AG04450 (cell line): ENCODE data around the gene ERRFI1. TPM values are rescaled to one million over a fixed set of nuclear protein-coding genes. Genes with fewer than 3 reads are reported as not detected.
A peak's percentile ranks its signal among the peaks of the same experiment; 100 is the strongest.

Experiments
- CTCF ChIA-PET: fragments of 300-600, 350-600 bp; formaldehyde crosslinking; extraction: SDS; loops from one replicate; lab custom pipeline; 2022; ENCODE audit warnings: antibody characterized with exemption, inconsistent platforms; lab: Charles Lee
- POLR2A ChIA-PET: fragments of 350-600 bp; formaldehyde crosslinking; extraction: SDS; loops from one replicate; lab custom pipeline; 2021; ENCODE audit warnings: antibody characterized with exemption, inconsistent platforms; lab: Yijun Ruan, JAX
- DNase-seq: peaks from one replicate; pipeline ENCODE4 v3.0.0-alpha.2; 2011; ENCODE audit warnings: low read depth, low spot score
- H3K27ac ChIP-seq: one replicate; pipeline ENCODE4 v1.5.1; 2012; ENCODE audit warnings: low read depth, low read length, control low read depth
- H3K27me3 ChIP-seq: one replicate; pipeline ENCODE4 v1.6.0; 2012; ENCODE audit warnings: low read length; ENCODE audit not compliant: control insufficient read depth, insufficient read depth
- H3K4me3 ChIP-seq: 2 replicates; pipeline ENCODE4 v1.5.1; 2011; ENCODE audit warnings: mild to moderate bottlenecking, low read depth, low read length, control low read depth
- H3K9me3 ChIP-seq: 2 replicates; pipeline ENCODE4 v1.5.1; 2012; ENCODE audit warnings: low read length; ENCODE audit not compliant: control insufficient read depth, insufficient read depth
- polyA plus RNA-seq: library from polyadenylated mRNA; depleted of rRNA; stranded (reverse); fragments of >200 nt; gene quantifications from 2 replicates; pipeline ENCODE4 v1.2.3, GENCODE V29; 2011; rRNA removed
- small RNA-seq: library from RNA; depleted of rRNA; stranded (forward); fragments of <200 nt; gene quantifications from one replicate; pipeline ENCODE3, GENCODE V24; 2012; ENCODE audit warnings: low read depth; ENCODE audit not compliant: insufficient read length
- TF ChIP-seq, protein P1 (sequence below): IDR thresholded peaks from 2 replicates; pipeline ENCODE4 v1.5.1; 2011; ENCODE audit warnings: low read depth, low read length, control low read depth, inconsistent platforms

Gene ERRFI1
- polyA plus RNA-seq, 1 experiment, result 105 TPM

DNA sequence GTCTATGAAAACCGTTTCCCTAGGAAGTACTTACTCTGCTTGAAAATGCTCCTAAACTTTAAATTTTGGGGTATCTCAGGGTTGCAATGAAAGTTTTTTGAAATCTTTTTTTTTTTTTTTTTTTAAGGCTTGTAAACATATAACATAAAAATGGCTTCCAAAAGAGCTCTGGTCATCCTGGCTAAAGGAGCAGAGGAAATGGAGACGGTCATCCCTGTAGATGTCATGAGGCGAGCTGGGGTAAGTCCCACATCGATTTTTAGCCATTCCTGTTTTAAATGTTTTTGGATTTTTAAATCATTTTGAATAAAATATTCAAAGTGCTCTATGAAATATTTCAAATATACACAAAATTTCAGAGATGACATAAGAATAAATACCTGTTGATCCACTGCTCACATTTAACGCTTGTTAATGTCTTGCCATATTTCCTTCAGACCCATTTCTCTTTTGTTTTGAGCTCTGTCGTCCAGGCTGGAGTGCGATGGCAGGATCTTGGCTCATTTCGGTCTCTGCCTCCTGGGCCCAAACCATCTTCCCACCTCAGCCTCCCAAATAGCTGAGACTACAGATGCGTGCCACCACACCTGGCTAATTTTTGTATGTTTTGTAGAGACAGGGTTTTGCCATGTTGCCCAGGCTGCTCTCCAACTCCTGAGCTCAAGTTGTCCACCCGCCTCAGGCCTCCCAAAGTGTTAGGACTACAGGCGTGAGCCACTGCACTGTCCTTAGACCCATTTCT, 63.3 kb downstream of the ERRFI1 start:
- H3K27me3 ChIP-seq, result no peaks in the 10 kb centered on the region
- ChIA-PET CTCF (interaction anchor here (0.8 to 3.2 kb wide), 3 partner anchors 12 to 351 kb away, joined by 3 to 15 read pairs (median 3); no protein-coding TSS in a partner anchor), POLR2A (interaction anchor here (0.6 kb wide), 1 partner anchor 17 kb away, joined by 9 read pairs; no protein-coding TSS in a partner anchor)
- TF ChIP-seq, protein P1, sequence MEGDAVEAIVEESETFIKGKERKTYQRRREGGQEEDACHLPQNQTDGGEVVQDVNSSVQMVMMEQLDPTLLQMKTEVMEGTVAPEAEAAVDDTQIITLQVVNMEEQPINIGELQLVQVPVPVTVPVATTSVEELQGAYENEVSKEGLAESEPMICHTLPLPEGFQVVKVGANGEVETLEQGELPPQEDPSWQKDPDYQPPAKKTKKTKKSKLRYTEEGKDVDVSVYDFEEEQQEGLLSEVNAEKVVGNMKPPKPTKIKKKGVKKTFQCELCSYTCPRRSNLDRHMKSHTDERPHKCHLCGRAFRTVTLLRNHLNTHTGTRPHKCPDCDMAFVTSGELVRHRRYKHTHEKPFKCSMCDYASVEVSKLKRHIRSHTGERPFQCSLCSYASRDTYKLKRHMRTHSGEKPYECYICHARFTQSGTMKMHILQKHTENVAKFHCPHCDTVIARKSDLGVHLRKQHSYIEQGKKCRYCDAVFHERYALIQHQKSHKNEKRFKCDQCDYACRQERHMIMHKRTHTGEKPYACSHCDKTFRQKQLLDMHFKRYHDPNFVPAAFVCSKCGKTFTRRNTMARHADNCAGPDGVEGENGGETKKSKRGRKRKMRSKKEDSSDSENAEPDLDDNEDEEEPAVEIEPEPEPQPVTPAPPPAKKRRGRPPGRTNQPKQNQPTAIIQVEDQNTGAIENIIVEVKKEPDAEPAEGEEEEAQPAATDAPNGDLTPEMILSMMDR, result no peak
- H3K9me3 ChIP-seq, result no peaks in the 10 kb centered on the region
- peak overlapping the region; percentile 2 for H3K27ac ChIP-seq
- peak overlapping the region; percentile 83 for H3K4me3 ChIP-seq
- DNase-seq, result no peak

- no peaks in the 10 kb centered on the region for H3K27me3 ChIP-seq
- POLR2A ChIA-PET, result interaction anchor here (1.0 kb wide), 2 partner anchors 21 to 381 kb away, joined by 4 read pairs; partner anchors contain the start of gene TNFRSF9
Observed at GRCh38 chr1:7962014-7962335, 64.1 kb downstream of the ERRFI1 start.

More at GRCh38 chr1:7962014-7962335, 64.1 kb downstream of the ERRFI1 start:
- Histone ChIP-seq H3K4me3 (peak overlapping the region; percentile 83), H3K27ac (peak overlapping the region; percentile 78), H3K9me3 (no peaks in the 10 kb centered on the region)
- DNase-seq, result no peak
- TF ChIP-seq, protein P1, result no peak
- CTCF ChIA-PET, result interaction anchor here (3.2 kb wide), 1 partner anchor 13 kb away, joined by 15 read pairs; no protein-coding TSS in a partner anchor

Small RNA genes lying within 50 kb of the gene (small RNA-seq; reads per million reads assigned to genes)
- not detected for gene RF00019

Other genes starting within 250 kb of the ERRFI1 start
- 8.3 and 9.1 TPM in 2 replicates for gene PER3, start 242.0 kb downstream of the ERRFI1 start, polyA plus RNA-seq
- 0.06 TPM in 1 of 2 replicates, not detected in the other for gene UTS2, start 173.2 kb downstream of the ERRFI1 start, polyA plus RNA-seq
- 0.91 and 0.94 TPM in 2 replicates for gene TNFRSF9, start 85.5 kb downstream of the ERRFI1 start, polyA plus RNA-seq
- gene PARK7, start 64.6 kb downstream of the ERRFI1 start, polyA plus RNA-seq, result 403 and 479 TPM in 2 replicates